ENCODE results near the gene TGFB1I1. TPM values are rescaled to one million over a fixed set of nuclear protein-coding genes. Genes with fewer than 3 reads are reported as not detected.

Gene TGFB1I1
- total and polyA plus RNA-seq, 2 of the 13 experiments (the other 11 are each of a cell fraction or from before 2014, with no cell fraction given), result 0.80 to 2.9 TPM

- TF ChIP-seq ATF7-NPFF (CRISPR knock-in tag; IDR thresholded peaks at IDR 0.05; ENCODE audit: low read depth), result peak; percentile 48; the same call in 1 of the 2 replicates
- TF ChIP-seq ZNF724P (CRISPR knock-in tag; IDR thresholded peaks at IDR 0.05; ENCODE audit: borderline replicate concordance), result no peak
- TF ChIP-seq PLSCR1 (CRISPR knock-in tag; IDR thresholded peaks at IDR 0.05; ENCODE audit: borderline replicate concordance), result no peak
- TF ChIP-seq ZFP41 (CRISPR knock-in tag; IDR thresholded peaks at IDR 0.05; ENCODE audit: borderline replicate concordance), result peak; percentile 26; the same call in 1 of the 2 replicates
- TF ChIP-seq ZNF607 (CRISPR knock-in tag; IDR thresholded peaks at IDR 0.05; ENCODE audit: borderline replicate concordance), result no peak; the same call in 1 of the 2 replicates
- TF ChIP-seq, protein P1, sequence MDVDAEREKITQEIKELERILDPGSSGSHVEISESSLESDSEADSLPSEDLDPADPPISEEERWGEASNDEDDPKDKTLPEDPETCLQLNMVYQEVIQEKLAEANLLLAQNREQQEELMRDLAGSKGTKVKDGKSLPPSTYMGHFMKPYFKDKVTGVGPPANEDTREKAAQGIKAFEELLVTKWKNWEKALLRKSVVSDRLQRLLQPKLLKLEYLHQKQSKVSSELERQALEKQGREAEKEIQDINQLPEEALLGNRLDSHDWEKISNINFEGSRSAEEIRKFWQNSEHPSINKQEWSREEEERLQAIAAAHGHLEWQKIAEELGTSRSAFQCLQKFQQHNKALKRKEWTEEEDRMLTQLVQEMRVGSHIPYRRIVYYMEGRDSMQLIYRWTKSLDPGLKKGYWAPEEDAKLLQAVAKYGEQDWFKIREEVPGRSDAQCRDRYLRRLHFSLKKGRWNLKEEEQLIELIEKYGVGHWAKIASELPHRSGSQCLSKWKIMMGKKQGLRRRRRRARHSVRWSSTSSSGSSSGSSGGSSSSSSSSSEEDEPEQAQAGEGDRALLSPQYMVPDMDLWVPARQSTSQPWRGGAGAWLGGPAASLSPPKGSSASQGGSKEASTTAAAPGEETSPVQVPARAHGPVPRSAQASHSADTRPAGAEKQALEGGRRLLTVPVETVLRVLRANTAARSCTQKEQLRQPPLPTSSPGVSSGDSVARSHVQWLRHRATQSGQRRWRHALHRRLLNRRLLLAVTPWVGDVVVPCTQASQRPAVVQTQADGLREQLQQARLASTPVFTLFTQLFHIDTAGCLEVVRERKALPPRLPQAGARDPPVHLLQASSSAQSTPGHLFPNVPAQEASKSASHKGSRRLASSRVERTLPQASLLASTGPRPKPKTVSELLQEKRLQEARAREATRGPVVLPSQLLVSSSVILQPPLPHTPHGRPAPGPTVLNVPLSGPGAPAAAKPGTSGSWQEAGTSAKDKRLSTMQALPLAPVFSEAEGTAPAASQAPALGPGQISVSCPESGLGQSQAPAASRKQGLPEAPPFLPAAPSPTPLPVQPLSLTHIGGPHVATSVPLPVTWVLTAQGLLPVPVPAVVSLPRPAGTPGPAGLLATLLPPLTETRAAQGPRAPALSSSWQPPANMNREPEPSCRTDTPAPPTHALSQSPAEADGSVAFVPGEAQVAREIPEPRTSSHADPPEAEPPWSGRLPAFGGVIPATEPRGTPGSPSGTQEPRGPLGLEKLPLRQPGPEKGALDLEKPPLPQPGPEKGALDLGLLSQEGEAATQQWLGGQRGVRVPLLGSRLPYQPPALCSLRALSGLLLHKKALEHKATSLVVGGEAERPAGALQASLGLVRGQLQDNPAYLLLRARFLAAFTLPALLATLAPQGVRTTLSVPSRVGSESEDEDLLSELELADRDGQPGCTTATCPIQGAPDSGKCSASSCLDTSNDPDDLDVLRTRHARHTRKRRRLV (CRISPR knock-in tag; IDR thresholded peaks at IDR 0.05), result peak; percentile 94
- peak; percentile 82; the same call in 1 of the 2 replicates for TF ChIP-seq ZNF839 (CRISPR knock-in tag; IDR thresholded peaks at IDR 0.05; ENCODE audit: borderline replicate concordance)
- peak; percentile 92 for TF ChIP-seq TEAD3 (CRISPR knock-in tag; optimal IDR thresholded peaks at IDR 0.05; ENCODE audit: borderline replicate concordance)
- TF ChIP-seq ZNF639 (CRISPR knock-in tag; conservative IDR thresholded peaks at IDR 0.05), result peak; percentile 44
- peak; percentile 52; the same call in 1 of the 2 replicates for TF ChIP-seq ZNF160 (CRISPR knock-in tag; IDR thresholded peaks at IDR 0.05)
- no peak for TF ChIP-seq ZNF597 (CRISPR knock-in tag; IDR thresholded peaks at IDR 0.05)
- TF ChIP-seq LBX2 (CRISPR knock-in tag; IDR thresholded peaks at IDR 0.05; ENCODE audit: borderline replicate concordance), result no peak; the same call in 1 of the 2 replicates
- TF ChIP-seq ZNF292 (CRISPR knock-in tag; IDR thresholded peaks at IDR 0.05; ENCODE audit: borderline replicate concordance, low read depth), result peak; percentile 98
- no peak for TF ChIP-seq NBN (conservative IDR thresholded peaks at IDR 0.05)
- TF ChIP-seq ZNF234 (CRISPR knock-in tag; conservative IDR thresholded peaks at IDR 0.05), result no peak
- no peak for TF ChIP-seq ZNF260 (CRISPR knock-in tag; IDR thresholded peaks at IDR 0.05; ENCODE audit: borderline replicate concordance, low read depth)
- no peak for TF ChIP-seq RAD51 (IDR thresholded peaks at IDR 0.05; ENCODE audit: borderline replicate concordance)
- peak; percentile 92 for TF ChIP-seq NFKB2 (CRISPR knock-in tag; IDR thresholded peaks at IDR 0.05; ENCODE audit: borderline replicate concordance)
- no peak for TF ChIP-seq RFX1 (IDR thresholded peaks at IDR 0.05)
Observed at GRCh38 chr16:31458073-31458843, 13.7 kb upstream of the TGFB1I1 start (continued).
